GM10266 (cell line): ENCODE measurements around the gene DPY30.

Experiments used
- DNase-seq: peaks from one replicate; pipeline ENCODE4 v3.0.0; 2012; ENCODE audit errors: extremely low spot score
- TF ChIP-seq, protein P1 (sequence below): IDR thresholded peaks from 2 replicates; pipeline ENCODE4 v1.5.1; 2012; ENCODE audit warnings: mild to moderate bottlenecking, low read depth; ENCODE audit not compliant: control insufficient read depth, insufficient read depth; ENCODE audit errors: missing control alignments

The DPY30 gene

GRCh38 chr2:32012872-32013271 lies 26.7 kb downstream of the DPY30 start:
- no peak for DNase-seq
- TF ChIP-seq, protein P1, sequence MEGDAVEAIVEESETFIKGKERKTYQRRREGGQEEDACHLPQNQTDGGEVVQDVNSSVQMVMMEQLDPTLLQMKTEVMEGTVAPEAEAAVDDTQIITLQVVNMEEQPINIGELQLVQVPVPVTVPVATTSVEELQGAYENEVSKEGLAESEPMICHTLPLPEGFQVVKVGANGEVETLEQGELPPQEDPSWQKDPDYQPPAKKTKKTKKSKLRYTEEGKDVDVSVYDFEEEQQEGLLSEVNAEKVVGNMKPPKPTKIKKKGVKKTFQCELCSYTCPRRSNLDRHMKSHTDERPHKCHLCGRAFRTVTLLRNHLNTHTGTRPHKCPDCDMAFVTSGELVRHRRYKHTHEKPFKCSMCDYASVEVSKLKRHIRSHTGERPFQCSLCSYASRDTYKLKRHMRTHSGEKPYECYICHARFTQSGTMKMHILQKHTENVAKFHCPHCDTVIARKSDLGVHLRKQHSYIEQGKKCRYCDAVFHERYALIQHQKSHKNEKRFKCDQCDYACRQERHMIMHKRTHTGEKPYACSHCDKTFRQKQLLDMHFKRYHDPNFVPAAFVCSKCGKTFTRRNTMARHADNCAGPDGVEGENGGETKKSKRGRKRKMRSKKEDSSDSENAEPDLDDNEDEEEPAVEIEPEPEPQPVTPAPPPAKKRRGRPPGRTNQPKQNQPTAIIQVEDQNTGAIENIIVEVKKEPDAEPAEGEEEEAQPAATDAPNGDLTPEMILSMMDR = no peak

- TF ChIP-seq, protein P1 = no peak
These were observed 28.1 kb downstream of the DPY30 start for GRCh38 chr2:32011485-32011960.

GRCh38 chr2:32010670-32011484 lies 28.7 kb downstream of the DPY30 start, which contains the start of gene MEMO1:
MEMO1 (minus strand) TSS chr2:32011008; CDS start chr2:32010247, 761 bp downstream.
- peak; percentile 93 for DNase-seq
- TF ChIP-seq, protein P1 = peak; percentile 18

More at GRCh38 chr2:32011485-32011960, 28.1 kb downstream of the DPY30 start:
- DNase-seq = peak; percentile 18

- DNase-seq = peak; percentile 52
These were observed 29.3 kb downstream of the DPY30 start for GRCh38 chr2:32010280-32010669.

DNA sequence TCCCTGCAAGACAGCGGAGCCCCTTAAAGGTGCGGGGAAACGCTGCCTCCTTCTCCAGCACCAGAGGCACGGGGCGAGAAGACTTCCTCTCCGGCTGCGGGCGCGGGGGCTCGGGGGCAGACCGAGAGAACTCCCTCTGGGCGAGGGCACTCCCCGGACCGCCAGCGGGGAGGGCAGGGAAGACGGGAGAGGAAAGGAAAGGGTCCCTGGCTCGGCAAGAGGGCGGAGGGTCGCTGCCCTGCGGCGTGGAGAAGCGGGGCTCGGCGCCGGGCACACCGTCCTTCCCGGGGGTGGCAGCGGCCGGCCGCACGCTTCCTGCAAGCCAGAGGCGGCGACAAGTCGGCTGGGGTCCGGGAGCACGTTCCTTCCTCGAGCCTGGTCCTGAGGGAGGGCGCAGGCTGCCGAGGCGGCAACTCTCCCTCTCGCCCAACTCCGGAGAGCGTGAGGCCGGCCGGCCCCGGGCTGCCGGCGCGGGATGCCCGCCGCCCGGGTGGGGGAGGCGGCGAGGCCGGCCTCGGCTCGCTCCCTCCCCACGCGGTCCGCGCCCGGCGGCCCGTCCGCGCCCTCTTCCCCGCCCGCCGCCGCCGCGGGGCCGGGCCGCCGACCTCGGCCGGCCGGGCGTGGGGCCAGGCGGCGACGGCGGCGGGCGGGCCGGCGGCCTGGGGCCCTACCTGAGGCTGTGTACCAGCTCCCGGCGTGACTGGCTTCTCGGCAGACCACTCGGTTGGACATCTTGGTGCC lies 29.9 kb downstream of the DPY30 start:
- peak; percentile 51 for DNase-seq
- TF ChIP-seq, protein P1 = no peak

DNA sequence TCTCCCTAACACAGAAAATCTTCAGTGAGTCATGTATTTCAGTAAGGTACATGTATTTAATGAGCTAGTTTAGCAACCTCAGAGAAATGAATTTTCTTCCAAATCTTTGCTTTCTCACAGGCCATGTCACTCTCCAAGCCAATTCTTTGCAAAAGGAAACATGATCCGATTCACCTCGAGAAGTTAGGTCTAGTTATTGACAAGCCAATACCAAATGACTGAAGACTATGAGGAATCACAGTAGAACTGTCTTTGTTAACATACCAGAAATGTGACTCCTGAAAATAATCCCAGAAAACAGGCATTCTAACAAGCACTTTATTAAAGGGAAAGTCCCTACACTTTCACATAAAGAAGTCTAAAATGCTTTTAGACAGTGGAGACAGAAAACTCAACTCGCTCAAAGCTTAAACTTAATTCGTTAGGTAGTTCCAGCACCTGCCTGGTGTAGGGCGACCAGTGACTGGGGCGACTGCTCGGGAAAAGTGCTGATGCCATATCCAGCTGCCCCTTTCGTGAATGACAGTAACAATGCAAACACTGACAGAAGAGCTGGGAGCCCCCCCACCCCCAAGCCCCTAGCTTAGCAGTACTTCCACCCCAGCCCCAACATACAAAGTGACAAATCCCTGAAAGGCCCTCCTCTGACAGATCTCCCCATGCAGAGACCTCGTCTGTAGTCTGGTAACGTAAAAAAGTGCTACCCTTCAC lies 30.6 kb downstream of the DPY30 start:
- TF ChIP-seq, protein P1 = no peak
- peak; percentile 36 for DNase-seq

DNA sequence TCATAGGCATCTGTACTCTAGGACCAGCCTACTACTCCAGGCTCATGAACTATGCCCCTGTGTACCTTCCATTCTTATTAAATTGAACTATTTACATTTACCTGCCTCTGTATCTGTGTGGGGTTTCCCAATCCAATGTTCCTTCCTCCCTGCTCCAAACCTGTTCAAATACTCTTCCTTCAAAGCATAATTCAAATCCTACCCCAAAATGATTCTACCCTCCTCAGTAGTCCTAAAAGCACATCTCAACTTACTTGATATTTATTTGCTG lies 32.5 kb downstream of the DPY30 start:
- DNase-seq = no peak

More for the DNA sequence above, 32.5 kb downstream of the DPY30 start:
- TF ChIP-seq, protein P1 = no peak
